Fibroblast of lung (primary cell): ENCODE data around the gene SNX15. TPM values are rescaled to one million over a fixed set of nuclear protein-coding genes. Genes with fewer than 3 reads are reported as not detected.

Source experiments
- DNase-seq, 2 donors: peaks; one replicate each; pipeline versions ENCODE4 v3.0.0 to v3.0.0-alpha.2; 2010; ENCODE audit warnings: low read depth in 2 of 2
- H2AFZ ChIP-seq: 2 replicates; pipeline ENCODE4 v1.5.1; 2012; ENCODE audit warnings: low read length, control low read depth, inconsistent platforms
- H3K27ac ChIP-seq: 2 replicates; pipeline ENCODE4 v1.5.1; 2011; ENCODE audit warnings: low read length, control low read depth; ENCODE audit not compliant: insufficient read depth
- H3K27me3 ChIP-seq: 2 replicates; pipeline ENCODE4 v1.5.1; 2011; ENCODE audit warnings: mild to moderate bottlenecking, low read length; ENCODE audit not compliant: control insufficient read depth, insufficient read depth
- H3K36me3 ChIP-seq: 2 replicates; pipeline ENCODE4 v1.5.1; 2011; ENCODE audit warnings: low read length; ENCODE audit not compliant: control insufficient read depth, insufficient read depth
- H3K4me1 ChIP-seq: 2 replicates; pipeline ENCODE4 v1.5.1; 2011; ENCODE audit warnings: low read length; ENCODE audit not compliant: control insufficient read depth, insufficient read depth; ENCODE audit errors: extremely low read depth
- H3K4me2 ChIP-seq: 2 replicates; pipeline ENCODE4 v1.5.1; 2011; ENCODE audit warnings: low read length, control low read depth; ENCODE audit not compliant: insufficient read depth; ENCODE audit errors: extremely low read depth
- H3K4me3 ChIP-seq, 4 experiments: fragments of 200-600 bp in 1 of 4; sonication (generic) in 1 of 4; replicated peaks in 1 of 4; 2 replicates each; pipeline ENCODE4 v1.5.1; 2011 to 2016; ENCODE audit warnings: low read length in 4 of 4, low read depth in 3 of 4, mild to moderate bottlenecking in 3 of 4, control low read depth in 2 of 4, inconsistent platforms in 1 of 4, mixed read lengths in 1 of 4; ENCODE audit not compliant: insufficient read depth in 1 of 4; ENCODE audit errors: control extremely low read depth in 1 of 4
- H3K79me2 ChIP-seq: 2 replicates; pipeline ENCODE4 v1.5.1; 2012; ENCODE audit warnings: mild to moderate bottlenecking, low read length, inconsistent platforms; ENCODE audit not compliant: control insufficient read depth, insufficient read depth
- H3K9ac ChIP-seq: 2 replicates; pipeline ENCODE4 v1.5.1; 2011; ENCODE audit warnings: mild to moderate bottlenecking, low read length, control low read depth; ENCODE audit not compliant: insufficient read depth
- H3K9me3 ChIP-seq: 2 replicates; pipeline ENCODE4 v1.5.1; 2012; ENCODE audit warnings: low read depth, low read length; ENCODE audit not compliant: control insufficient read depth, insufficient read depth
- H4K20me1 ChIP-seq: 2 replicates; pipeline ENCODE4 v1.5.1; 2011; ENCODE audit warnings: low read length; ENCODE audit not compliant: control insufficient read depth, insufficient read depth; ENCODE audit errors: extremely low read depth
- CTCF ChIP-seq, 2 donors: IDR thresholded peaks in 1 of 2; conservative IDR thresholded peaks in 1 of 2; 1 replicate in 1 of 2; 2 replicates in 1 of 2; pipeline ENCODE4 v1.5.1; 2011 to 2012; ENCODE audit warnings: low read length in 2 of 2, control low read depth in 1 of 2, inconsistent platforms in 1 of 2, low read depth in 1 of 2, mild to moderate bottlenecking in 1 of 2
- EZH2 ChIP-seq: IDR thresholded peaks from 2 replicates; pipeline ENCODE4 v1.5.1; 2012; ENCODE audit warnings: low read length, control low read depth, mild to moderate bottlenecking; ENCODE audit errors: missing control alignments
- polyA plus RNA-seq, 2 donors: library from polyadenylated mRNA; depleted of rRNA in 1 of 2; stranded (reverse) in 1 of 2; unstranded in 1 of 2; fragments of >200 nt; gene quantifications; 2 replicates each; pipeline ENCODE4 v1.2.1, GENCODE V29; 2011 to 2012; ENCODE audit warnings: missing spikeins in 1 of 2
- total RNA-seq: library from RNA; depleted of rRNA; stranded (reverse); fragments of >200 nt; gene quantifications from 2 replicates; pipeline ENCODE4 v1.2.1, GENCODE V29; 2014

Gene SNX15
- total and polyA plus RNA-seq, 2 donors (not counting 1 experiment from before 2014, with no cell fraction given) = 10.2 to 14.4 TPM

GRCh38 chr11:64989416-64989815 is 37.8 kb upstream of the SNX15 start:
- Histone ChIP-seq H3K79me2 (no peaks in the 10 kb centered on the region), H3K4me1 (peaks cover 3% of the 10 kb centered on the region), H2AFZ (no peak overlapping the region), H3K4me3 (no peak overlapping the region), H3K9me3 (no peaks in the 10 kb centered on the region), H4K20me1 (no peaks in the 10 kb centered on the region), H3K4me2 (no peak overlapping the region), H3K36me3 (no peaks in the 10 kb centered on the region), H3K27ac (no peak overlapping the region), H3K9ac (no peak overlapping the region), H3K27me3 (no peaks in the 10 kb centered on the region)
- no peak for DNase-seq
- TF ChIP-seq CTCF (conservative IDR thresholded peaks at IDR 0.05 in 1 of 2, IDR thresholded peaks at IDR 0.05 in 1 of 2; ENCODE audit: low read depth in 1 of 2, low read length in 2 of 2) (no peak), EZH2 (no peak)

- H3K79me2 ChIP-seq = no peaks in the 10 kb centered on the region
- H3K27me3 ChIP-seq = no peaks in the 10 kb centered on the region
- H3K4me3 ChIP-seq = no peak overlapping the region
- no peak overlapping the region for H3K4me2 ChIP-seq
- no peak overlapping the region for H3K9ac ChIP-seq
- no peaks in the 10 kb centered on the region for H3K9me3 ChIP-seq
- no peak overlapping the region for H3K27ac ChIP-seq
- TF ChIP-seq CTCF (conservative IDR thresholded peaks at IDR 0.05 in 1 of 2, IDR thresholded peaks at IDR 0.05 in 1 of 2; ENCODE audit: low read depth in 1 of 2, low read length in 2 of 2) = no peak
- no peak for TF ChIP-seq EZH2
- H2AFZ ChIP-seq = peak overlapping the region; percentile 75
- H3K36me3 ChIP-seq = no peaks in the 10 kb centered on the region
- peaks cover 3% of the 10 kb centered on the region for H3K4me1 ChIP-seq
- no peaks in the 10 kb centered on the region for H4K20me1 ChIP-seq
- peak; percentile 33 to 45 for DNase-seq
Observed at GRCh38 chr11:64990222-64990923, 36.9 kb upstream of the SNX15 start.

- Histone ChIP-seq H4K20me1 (no peaks in the 10 kb centered on the region), H3K36me3 (no peaks in the 10 kb centered on the region), H3K27me3 (no peaks in the 10 kb centered on the region), H2AFZ (no peak overlapping the region), H3K4me3 (no peak overlapping the region), H3K4me2 (no peak overlapping the region), H3K27ac (no peak overlapping the region), H3K9me3 (no peaks in the 10 kb centered on the region), H3K79me2 (no peaks in the 10 kb centered on the region), H3K9ac (no peak overlapping the region), H3K4me1 (peaks cover 3% of the 10 kb centered on the region)
- TF ChIP-seq EZH2 = no peak
- no peak for TF ChIP-seq CTCF (conservative IDR thresholded peaks at IDR 0.05 in 1 of 2, IDR thresholded peaks at IDR 0.05 in 1 of 2; ENCODE audit: low read depth in 1 of 2, low read length in 2 of 2)
- no peak for DNase-seq
Observed at GRCh38 chr11:64994318-64994717, 32.9 kb upstream of the SNX15 start.
